ENCODE results near the gene ZNF77. TPM values are rescaled to one million over a fixed set of nuclear protein-coding genes. Genes with fewer than 3 reads are reported as not detected.
"Not testable (repeated sequence)": the region's sequence is repeated elsewhere in the genome, so short reads cannot be mapped to it uniquely, and the experiment has no call there.

The ZNF77 gene
- total RNA-seq, 1 donor from 2014 or later, result 3.0 TPM

- Histone ChIP-seq H3K4me3 (no peak overlapping the region), H3K9me3 (no peaks in the 10 kb centered on the region), H3K36me3 (no peaks in the 10 kb centered on the region), H3K27me3 (no peaks in the 10 kb centered on the region), H3K4me1 (peaks cover 0 to 8% of the 10 kb centered on the region in 2 donors), H3K27ac (peak overlapping the region; percentile 22 to 28)
- TF ChIP-seq, protein P1, sequence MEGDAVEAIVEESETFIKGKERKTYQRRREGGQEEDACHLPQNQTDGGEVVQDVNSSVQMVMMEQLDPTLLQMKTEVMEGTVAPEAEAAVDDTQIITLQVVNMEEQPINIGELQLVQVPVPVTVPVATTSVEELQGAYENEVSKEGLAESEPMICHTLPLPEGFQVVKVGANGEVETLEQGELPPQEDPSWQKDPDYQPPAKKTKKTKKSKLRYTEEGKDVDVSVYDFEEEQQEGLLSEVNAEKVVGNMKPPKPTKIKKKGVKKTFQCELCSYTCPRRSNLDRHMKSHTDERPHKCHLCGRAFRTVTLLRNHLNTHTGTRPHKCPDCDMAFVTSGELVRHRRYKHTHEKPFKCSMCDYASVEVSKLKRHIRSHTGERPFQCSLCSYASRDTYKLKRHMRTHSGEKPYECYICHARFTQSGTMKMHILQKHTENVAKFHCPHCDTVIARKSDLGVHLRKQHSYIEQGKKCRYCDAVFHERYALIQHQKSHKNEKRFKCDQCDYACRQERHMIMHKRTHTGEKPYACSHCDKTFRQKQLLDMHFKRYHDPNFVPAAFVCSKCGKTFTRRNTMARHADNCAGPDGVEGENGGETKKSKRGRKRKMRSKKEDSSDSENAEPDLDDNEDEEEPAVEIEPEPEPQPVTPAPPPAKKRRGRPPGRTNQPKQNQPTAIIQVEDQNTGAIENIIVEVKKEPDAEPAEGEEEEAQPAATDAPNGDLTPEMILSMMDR (IDR thresholded peaks at IDR 0.05), result no peak
- intact Hi-C loops (cut with DNase I), result no loop called here
- no peak for DNase-seq (ENCODE audit: low spot score in 2 of 2)
Observed at GRCh38 chr19:2969104-2969504, 24.3 kb upstream of the ZNF77 start.

- Histone ChIP-seq H3K27me3 (no peaks in the 10 kb centered on the region), H3K4me1 (peaks cover 0 to 8% of the 10 kb centered on the region in 2 donors), H3K36me3 (no peaks in the 10 kb centered on the region), H3K27ac (no peak overlapping the region), H3K4me3 (no peak overlapping the region), H3K9me3 (no peaks in the 10 kb centered on the region)
- TF ChIP-seq, protein P1 (IDR thresholded peaks at IDR 0.05), result no peak
- intact Hi-C loops (cut with DNase I), result no loop called here
- DNase-seq (ENCODE audit: low spot score in 2 of 2), result no peak
Observed at GRCh38 chr19:2967972-2968371, 23.2 kb upstream of the ZNF77 start.

GRCh38 chr19:2964874-2965273 is 20.1 kb upstream of the ZNF77 start:
- intact Hi-C loops (cut with DNase I), result loop anchor here (5.0 kb wide), 1 partner anchor 142 kb away; no protein-coding TSS in a partner anchor
- no peak for DNase-seq (ENCODE audit: low spot score in 2 of 2)

GRCh38 chr19:2963631-2964030 is 18.9 kb upstream of the ZNF77 start:
- H3K27me3 ChIP-seq; H3K36me3 ChIP-seq; H3K27ac ChIP-seq; DNase-seq (ENCODE audit: low spot score in 2 of 2); H3K4me1 ChIP-seq; H3K9me3 ChIP-seq; H3K4me3 ChIP-seq: not testable (repeated sequence)
- intact Hi-C loops (cut with DNase I), result loop anchor here (2.0 to 5.0 kb wide), 2 partner anchors 13 to 144 kb away; partner anchors contain the start of gene TLE6

More at GRCh38 chr19:2964874-2965273, 20.1 kb upstream of the ZNF77 start:
- H3K4me1 ChIP-seq, result peaks cover 0 to 4% of the 10 kb centered on the region in 2 donors
- H3K4me3 ChIP-seq, result no peak overlapping the region
- no peaks in the 10 kb centered on the region for H3K9me3 ChIP-seq
- no peaks in the 10 kb centered on the region for H3K36me3 ChIP-seq
- H3K27me3 ChIP-seq, result no peaks in the 10 kb centered on the region
- TF ChIP-seq, protein P1 (IDR thresholded peaks at IDR 0.05), result no peak
- H3K27ac ChIP-seq, result no peak overlapping the region

- Histone ChIP-seq H3K27ac (no peak overlapping the region), H3K36me3 (no peaks in the 10 kb centered on the region), H3K4me1 (no peaks in the 10 kb centered on the region), H3K4me3 (no peak overlapping the region), H3K27me3 (no peaks in the 10 kb centered on the region), H3K9me3 (no peaks in the 10 kb centered on the region)
- intact Hi-C loops (cut with DNase I), result loop anchor here (2.0 to 5.0 kb wide), 2 partner anchors 14 to 144 kb away; partner anchors contain the start of gene TLE6
- TF ChIP-seq, protein P1 (IDR thresholded peaks at IDR 0.05), result no peak
- DNase-seq (ENCODE audit: low spot score in 2 of 2), result no peak
Observed at GRCh38 chr19:2963122-2963521, 18.4 kb upstream of the ZNF77 start.

DNA sequence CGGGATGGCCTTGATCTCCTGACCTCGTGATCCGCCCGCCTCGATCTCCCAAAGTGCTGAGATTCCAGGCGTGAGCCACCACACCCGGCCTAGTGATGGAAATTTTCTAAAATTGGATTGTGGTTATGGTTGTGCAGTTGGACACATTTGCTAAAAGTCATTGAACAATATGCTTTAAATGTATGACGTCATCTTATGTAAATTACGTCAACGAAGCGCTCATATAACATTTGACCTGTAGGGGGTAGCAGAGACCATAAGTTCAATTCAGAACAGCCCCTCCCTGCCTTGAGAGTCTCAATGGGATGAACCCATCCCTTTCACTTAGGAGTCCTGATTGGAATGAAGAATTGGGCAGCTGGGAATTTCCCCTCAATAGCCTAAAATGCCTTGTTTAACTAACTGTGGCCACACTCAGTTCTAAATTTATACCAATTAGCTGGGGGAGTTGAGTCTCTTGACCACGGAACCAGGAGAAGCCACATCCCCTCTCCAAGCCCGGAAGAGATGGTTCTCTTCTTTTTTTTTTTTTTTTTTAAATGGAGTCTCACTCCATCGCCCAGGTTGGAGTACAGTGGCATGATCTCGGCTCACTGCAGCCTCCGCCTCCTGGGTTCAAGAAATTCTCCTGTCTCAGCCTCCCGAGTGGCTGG is 17.4 kb upstream of the ZNF77 start:
- Histone ChIP-seq H3K9me3 (no peaks in the 10 kb centered on the region), H3K27me3 (no peaks in the 10 kb centered on the region), H3K36me3 (no peaks in the 10 kb centered on the region), H3K27ac (no peak overlapping the region), H3K4me1 (no peaks in the 10 kb centered on the region), H3K4me3 (no peak overlapping the region)
- peak in 1 of 2 donors; percentile 75 for DNase-seq (ENCODE audit: low spot score in 2 of 2)
- intact Hi-C loops (cut with DNase I), result loop anchor here (1.0 to 5.0 kb wide), 3 partner anchors 15 to 145 kb away; partner anchors contain the start of gene TLE6
- TF ChIP-seq, protein P1 (IDR thresholded peaks at IDR 0.05), result peak; percentile 72 to 93 (median 78)
